GM12865 (cell line): ENCODE data around the gene THSD7B.

Source experiments
- DNase-seq: peaks from one replicate; pipeline ENCODE4 v3.0.0; 2010; ENCODE audit warnings: low read depth
- H3K4me3 ChIP-seq: 2 replicates; pipeline ENCODE4 v1.5.1; 2011; ENCODE audit warnings: mild to moderate bottlenecking, low read depth, low read length, control low read depth
- CTCF ChIP-seq: IDR thresholded peaks from 2 replicates; pipeline ENCODE4 v1.5.1; 2011; ENCODE audit warnings: low read length, control low read depth, low read depth, inconsistent platforms; ENCODE audit not compliant: insufficient read depth; ENCODE audit errors: missing control alignments

Gene THSD7B

GRCh38 chr2:137151731-137152130, 386.4 kb downstream of the THSD7B start:
- TF ChIP-seq CTCF: no peak
- no peak for DNase-seq
- H3K4me3 ChIP-seq: no peak overlapping the region

GRCh38 chr2:137154946-137155345, 389.6 kb downstream of the THSD7B start:
- no peak overlapping the region for H3K4me3 ChIP-seq
- no peak for TF ChIP-seq CTCF
- no peak for DNase-seq

- H3K4me3 ChIP-seq: no peak overlapping the region
- no peak for TF ChIP-seq CTCF
- no peak for DNase-seq
These were observed 390.2 kb downstream of the THSD7B start for GRCh38 chr2:137155356-137156104.

- no peak for DNase-seq
- no peak for TF ChIP-seq CTCF
- H3K4me3 ChIP-seq: no peak overlapping the region
These were observed 391.0 kb downstream of the THSD7B start for GRCh38 chr2:137156221-137156844.

GRCh38 chr2:137157851-137158250, 392.5 kb downstream of the THSD7B start:
- no peak for TF ChIP-seq CTCF
- DNase-seq: no peak
- H3K4me3 ChIP-seq: no peak overlapping the region

- no peak for TF ChIP-seq CTCF
- H3K4me3 ChIP-seq: no peak overlapping the region
- DNase-seq: no peak
These were observed 395.9 kb downstream of the THSD7B start for GRCh38 chr2:137161250-137161649.
